Sigmoid colon (tissue), 7 donors: ENCODE measurements around the gene CXCL5. TPM values are rescaled to one million over a fixed set of nuclear protein-coding genes. Genes with fewer than 3 reads are reported as not detected.
"Not testable (repeated sequence)": the region's sequence is repeated elsewhere in the genome, so short reads cannot be mapped to it uniquely, and the experiment has no call there.

Source experiments
- DNase-seq: peaks from one replicate; pipeline ENCODE4 v3.0.0-alpha.2; 2019
- H3K27ac ChIP-seq, 4 donors: fragments of 200-600 bp; sonication (generic); one replicate each; pipeline ENCODE4 v1.5.1; 2016 to 2019; ENCODE audit warnings: mild to moderate bottlenecking in 1 of 4
- H3K27me3 ChIP-seq, 3 donors: fragments of 200-600 bp; sonication (generic); one replicate each; pipeline ENCODE4 v1.5.1; 2019; ENCODE audit warnings: mild to moderate bottlenecking in 1 of 3
- H3K36me3 ChIP-seq, 4 donors: fragments of 200-600 bp; sonication (generic); one replicate each; pipeline ENCODE4 v1.5.1; 2016 to 2019
- H3K4me1 ChIP-seq, 4 donors: fragments of 200-600 bp; sonication (generic); one replicate each; pipeline ENCODE4 v1.5.1; 2017 to 2019
- H3K4me3 ChIP-seq, 4 donors: fragments of 200-600 bp; sonication (generic); one replicate each; pipeline ENCODE4 v1.5.1; 2017 to 2019; ENCODE audit warnings: mild to moderate bottlenecking in 2 of 4, moderate library complexity in 1 of 4
- H3K9me3 ChIP-seq, 4 donors: fragments of 200-600 bp in 3 of 4; sonication (generic) in 3 of 4; one replicate each; pipeline versions ENCODE4 v1.5.1 to v1.6.1; 2013 to 2019
- EP300 ChIP-seq, 4 donors: sonication (generic); formaldehyde crosslinking; IDR thresholded peaks; one replicate each; pipeline ENCODE4 v1.6.1; 2017; ENCODE audit warnings: antibody characterized with exemption in 4 of 4
- POLR2A ChIP-seq, 2 donors: fragments of 450-650 bp; IDR thresholded peaks; one replicate each; pipeline ENCODE4 v1.6.1; 2016; ENCODE audit warnings: antibody characterized with exemption in 2 of 2, mild to moderate bottlenecking in 2 of 2, moderate library complexity in 2 of 2
- POLR2AphosphoS5 ChIP-seq, 4 donors: sonication (generic); formaldehyde crosslinking; IDR thresholded peaks; one replicate each; pipeline ENCODE4 v1.6.1; 2017; ENCODE audit warnings: antibody characterized with exemption in 4 of 4
- WGBS, 2 donors: extraction: QIAGEN DNeasy Blood & Tissue Kit; methylation state at CpG; one replicate each; pipeline ENCODE4 v1.1.7; 2013; 5-methylcytosine and 5-hydroxymethylcytosine counted together
- intact Hi-C: fragments of 100-400 bp; cut with DNase I; formaldehyde crosslinking; loops from one replicate; pipeline ENCODE4 v1.15.1; 2023
- polyA plus RNA-seq, 3 donors: library from polyadenylated mRNA; stranded (reverse); fragments of 200-250 nt; gene quantifications; one replicate each; pipeline ENCODE4 v1.2.3, GENCODE V29; 2013
- total RNA-seq, 4 donors: library from RNA; depleted of rRNA; stranded (reverse); fragments of >200 nt; gene quantifications; one replicate each; pipeline ENCODE4 v1.1.0, GENCODE V29; 2016
- TF ChIP-seq, protein P1 (sequence below), 4 experiments: fragments of 450-650 bp in 3 of 4; fragments of 200-600 bp in 1 of 4; IDR thresholded peaks; one replicate each; pipeline ENCODE4 v1.5.1; 2016 to 2019; ENCODE audit warnings: antibody characterized with exemption in 4 of 4, mild to moderate bottlenecking in 3 of 4, moderate library complexity in 2 of 4
- donor health status: healthy with polysubstance abuse.
- donor health status: Bipolar disorder and iron deficiency.
- donor health status: healthy.

Gene CXCL5
- total and polyA plus RNA-seq, 7 donors = 0.83 to 0.92 TPM; not detected in 5

DNA sequence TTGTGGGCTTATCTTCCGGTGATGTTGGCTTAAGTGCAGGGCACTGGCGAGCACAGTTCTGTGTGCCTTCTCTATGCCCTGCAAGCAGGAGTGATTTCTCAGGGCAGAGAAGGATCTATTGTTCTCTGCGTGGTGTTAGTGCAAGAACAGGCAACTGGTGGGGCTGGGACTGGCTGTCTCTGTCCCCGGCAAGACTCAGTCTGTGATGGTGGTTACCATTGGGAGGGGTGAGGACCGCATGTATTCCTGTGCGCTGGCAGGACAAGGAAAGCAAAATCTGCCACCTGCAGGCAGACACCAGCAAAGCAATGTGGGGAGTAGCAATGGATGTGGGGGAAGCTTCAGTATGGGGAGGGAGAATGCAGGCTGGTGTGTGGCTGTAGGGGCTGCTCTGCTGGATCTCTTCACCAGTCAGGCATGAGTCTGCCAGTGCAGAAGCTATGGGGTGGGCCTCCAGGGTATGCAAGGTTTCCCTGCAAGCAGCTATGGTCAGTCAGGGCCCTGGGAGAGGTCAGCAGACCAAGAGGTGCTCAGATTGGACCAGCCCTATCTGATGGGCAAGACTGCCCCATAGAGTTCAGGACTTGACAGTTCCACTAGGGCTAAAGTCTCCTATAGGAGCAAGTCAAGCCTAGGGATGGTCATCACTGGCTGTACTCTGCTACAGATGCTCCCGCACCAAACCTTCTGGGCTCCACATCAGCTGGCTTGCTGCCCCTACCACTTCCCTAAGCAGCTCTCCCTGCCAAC, 33.4 kb downstream of the CXCL5 start:
- TF ChIP-seq POLR2A (IDR thresholded peaks at IDR 0.05) (no peak), EP300 (IDR thresholded peaks at IDR 0.05) (no peak), POLR2AphosphoS5 (IDR thresholded peaks at IDR 0.05) (no peak)
- TF ChIP-seq, protein P1, sequence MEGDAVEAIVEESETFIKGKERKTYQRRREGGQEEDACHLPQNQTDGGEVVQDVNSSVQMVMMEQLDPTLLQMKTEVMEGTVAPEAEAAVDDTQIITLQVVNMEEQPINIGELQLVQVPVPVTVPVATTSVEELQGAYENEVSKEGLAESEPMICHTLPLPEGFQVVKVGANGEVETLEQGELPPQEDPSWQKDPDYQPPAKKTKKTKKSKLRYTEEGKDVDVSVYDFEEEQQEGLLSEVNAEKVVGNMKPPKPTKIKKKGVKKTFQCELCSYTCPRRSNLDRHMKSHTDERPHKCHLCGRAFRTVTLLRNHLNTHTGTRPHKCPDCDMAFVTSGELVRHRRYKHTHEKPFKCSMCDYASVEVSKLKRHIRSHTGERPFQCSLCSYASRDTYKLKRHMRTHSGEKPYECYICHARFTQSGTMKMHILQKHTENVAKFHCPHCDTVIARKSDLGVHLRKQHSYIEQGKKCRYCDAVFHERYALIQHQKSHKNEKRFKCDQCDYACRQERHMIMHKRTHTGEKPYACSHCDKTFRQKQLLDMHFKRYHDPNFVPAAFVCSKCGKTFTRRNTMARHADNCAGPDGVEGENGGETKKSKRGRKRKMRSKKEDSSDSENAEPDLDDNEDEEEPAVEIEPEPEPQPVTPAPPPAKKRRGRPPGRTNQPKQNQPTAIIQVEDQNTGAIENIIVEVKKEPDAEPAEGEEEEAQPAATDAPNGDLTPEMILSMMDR (IDR thresholded peaks at IDR 0.05) = no peak
- H3K27me3 ChIP-seq = no peaks in the 10 kb centered on the region
- H3K9me3 ChIP-seq = peaks cover 0 to 4% (median 0%) of the 10 kb centered on the region in 4 donors
- WGBS, 2 donors = 80 to 87% methylated on average over 7 of the region's 7 CpGs
- no peaks in the 10 kb centered on the region for H3K4me1 ChIP-seq
- intact Hi-C loops = no loop called here
- H3K36me3 ChIP-seq = no peaks in the 10 kb centered on the region
- no peak for DNase-seq
- no peak overlapping the region for H3K27ac ChIP-seq
- no peak overlapping the region for H3K4me3 ChIP-seq

DNA sequence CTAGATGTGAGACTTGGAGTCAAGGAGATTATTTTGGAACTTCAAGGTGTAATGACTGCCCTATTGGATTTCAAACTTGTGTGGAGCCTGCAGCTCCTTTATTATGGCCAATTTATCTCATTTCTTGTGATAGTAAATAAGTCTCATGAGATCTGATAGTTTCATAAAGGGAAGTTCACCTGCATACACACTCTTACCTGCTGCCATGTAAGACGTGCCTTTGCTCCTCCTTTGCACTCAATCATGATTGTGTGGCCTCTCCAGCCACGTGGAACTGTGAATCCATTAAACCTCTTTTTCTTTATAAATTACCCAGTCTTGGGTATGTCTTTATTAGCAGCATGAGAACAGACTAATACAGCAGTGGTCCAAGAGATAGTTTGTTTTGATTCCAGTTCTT, 35.8 kb downstream of the CXCL5 start:
- Histone ChIP-seq H3K4me1 (no peaks in the 10 kb centered on the region), H3K36me3 (no peaks in the 10 kb centered on the region), H3K9me3 (no peaks in the 10 kb centered on the region), H3K27me3 (no peaks in the 10 kb centered on the region), H3K4me3 (no peak overlapping the region), H3K27ac (no peak overlapping the region)
- no peak for TF ChIP-seq POLR2A (IDR thresholded peaks at IDR 0.05)
- TF ChIP-seq, protein P1 (IDR thresholded peaks at IDR 0.05) = no peak
- TF ChIP-seq EP300 (IDR thresholded peaks at IDR 0.05) = no peak
- TF ChIP-seq POLR2AphosphoS5 (IDR thresholded peaks at IDR 0.05) = no peak
- intact Hi-C loops = no loop called here
- no peak for DNase-seq
- 78 to 85% methylated on average over 2 of the region's 2 CpGs for WGBS, 2 donors

GRCh38 chr4:73959041-73959440, 39.4 kb downstream of the CXCL5 start:
- H3K4me3 ChIP-seq, H3K4me1 ChIP-seq, H3K27ac ChIP-seq, intact Hi-C loops, H3K36me3 ChIP-seq, H3K9me3 ChIP-seq, H3K27me3 ChIP-seq, DNase-seq: not testable (repeated sequence)
- 93 to 97% methylated on average over 1 of the region's 1 CpG for WGBS, 2 donors

DNA sequence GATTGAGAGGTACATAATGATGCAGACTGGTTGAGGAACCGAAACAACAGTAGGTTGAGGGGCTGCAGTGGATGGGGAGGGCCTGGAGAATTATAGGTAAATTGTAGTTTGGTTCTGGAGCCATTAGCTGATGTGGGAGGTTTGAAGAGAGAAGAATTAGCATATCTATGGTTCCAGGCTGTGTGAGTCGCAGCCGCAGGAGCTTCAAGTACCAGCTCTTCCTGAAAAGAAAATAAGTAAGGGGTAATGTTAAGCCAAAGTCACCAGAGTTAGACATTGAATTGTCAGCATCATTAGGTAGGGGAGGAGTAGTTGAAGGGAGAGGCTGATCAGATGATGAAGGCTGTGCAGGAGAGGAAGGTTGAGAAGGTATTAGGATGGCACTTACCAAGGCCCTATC, 46.1 kb downstream of the CXCL5 start:
- H3K27me3 ChIP-seq = no peaks in the 10 kb centered on the region
- H3K4me1 ChIP-seq = no peaks in the 10 kb centered on the region
- WGBS, 2 donors = 94 to 97% methylated on average over 3 of the region's 3 CpGs
- H3K36me3 ChIP-seq = no peaks in the 10 kb centered on the region
- H3K4me3 ChIP-seq = no peak overlapping the region
- H3K27ac ChIP-seq = no peak overlapping the region
- intact Hi-C loops = no loop called here
- DNase-seq = no peak
- TF ChIP-seq POLR2A (IDR thresholded peaks at IDR 0.05) = no peak
- peaks cover 0 to 3% (median 0%) of the 10 kb centered on the region in 4 donors for H3K9me3 ChIP-seq

DNA sequence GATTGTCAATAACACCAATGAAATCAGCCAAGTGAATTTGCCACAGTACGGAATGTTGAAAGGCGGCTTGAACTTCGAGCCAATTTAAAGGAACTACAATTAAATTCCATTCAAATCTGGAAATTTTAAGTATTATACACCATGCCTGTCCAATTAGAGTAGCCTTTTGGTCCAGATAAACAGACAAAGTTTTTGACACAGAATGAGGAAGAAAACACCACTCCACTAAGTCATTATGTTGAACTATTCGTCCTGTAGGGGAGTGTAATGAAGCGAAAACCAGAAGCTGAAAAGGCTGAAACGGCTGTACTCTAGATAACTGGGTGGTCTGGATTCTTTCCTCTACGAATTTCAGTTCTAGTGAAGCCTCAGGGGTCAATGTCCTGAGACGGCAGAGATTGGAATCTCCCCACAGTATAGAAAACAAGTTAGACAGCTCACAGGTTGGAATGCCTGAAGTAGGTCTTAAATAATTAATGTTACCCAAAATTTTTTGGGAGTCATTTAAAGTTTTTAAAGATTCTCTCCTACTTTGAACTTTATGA, 48.0 kb downstream of the CXCL5 start:
- H3K27me3 ChIP-seq, DNase-seq, H3K36me3 ChIP-seq, intact Hi-C loops, H3K4me3 ChIP-seq, H3K27ac ChIP-seq, H3K9me3 ChIP-seq, H3K4me1 ChIP-seq: not testable (repeated sequence)
- WGBS, 2 donors = 77 to 86% methylated on average over 8 of the region's 8 CpGs

DNA sequence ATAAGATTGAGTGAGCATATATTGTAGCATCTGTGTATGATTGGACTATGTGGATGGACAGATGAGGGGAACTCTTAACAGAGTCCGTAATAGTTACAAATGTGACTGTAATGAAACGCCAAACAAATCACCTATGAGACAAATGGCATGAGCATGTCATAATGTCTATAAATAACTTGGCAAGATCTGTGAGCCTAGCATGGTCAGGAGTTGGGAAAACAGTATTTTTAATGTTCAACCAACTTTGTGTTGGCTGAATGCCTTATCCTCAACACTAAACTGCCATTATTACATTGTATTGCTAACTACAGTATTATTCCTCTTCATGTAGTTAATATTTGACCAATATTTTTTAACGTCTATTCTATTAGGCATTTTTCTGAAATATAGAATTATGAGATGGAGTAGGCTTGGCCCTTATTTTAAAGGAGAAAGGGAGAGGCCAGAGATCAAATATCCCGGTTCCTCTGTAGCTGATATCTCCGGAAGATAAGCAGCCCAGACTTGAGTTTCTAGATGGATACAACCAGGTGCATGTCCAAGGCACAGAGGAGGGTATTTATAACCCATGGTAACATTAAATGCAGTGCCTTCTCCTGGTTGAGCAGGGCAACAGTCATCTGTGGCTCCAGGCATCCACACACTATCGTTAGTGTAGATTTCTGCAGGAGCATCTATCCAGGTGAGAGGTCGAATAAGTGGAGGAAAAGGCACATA, 49.3 kb downstream of the CXCL5 start:
- Histone ChIP-seq H3K27me3 (peaks cover 0 to 8% (median 5%) of the 10 kb centered on the region in 3 donors), H3K4me3 (no peak overlapping the region), H3K27ac (no peak overlapping the region), H3K4me1 (peaks cover 0 to 7% (median 6%) of the 10 kb centered on the region in 4 donors), H3K36me3 (no peaks in the 10 kb centered on the region), H3K9me3 (no peaks in the 10 kb centered on the region)
- 23 to 74% methylated on average over 7 of the region's 7 CpGs for WGBS, 2 donors
- intact Hi-C loops = no loop called here
- no peak for DNase-seq
- TF ChIP-seq POLR2AphosphoS5 (IDR thresholded peaks at IDR 0.05) (no peak), EP300 (IDR thresholded peaks at IDR 0.05) (no peak), POLR2A (IDR thresholded peaks at IDR 0.05) (no peak)
- TF ChIP-seq, protein P1 (IDR thresholded peaks at IDR 0.05) = no peak
